Activated T-cell treated with anti-CD3 and anti-CD28 coated beads, Interleukin-2, amount 50 U/mL, for 4 hours (primary cell): ENCODE results near the gene FKBP15. TPM values are rescaled to one million over a fixed set of nuclear protein-coding genes. Genes with fewer than 3 reads are reported as not detected.
"Not testable (repeated sequence)": the region's sequence is repeated elsewhere in the genome, so short reads cannot be mapped to it uniquely, and the experiment has no call there.

Source experiments
- ATAC-seq, 2 donors: fragments of 200-7000 bp; cut with Tn5 transposase; one replicate each; pipeline ENCODE4 v1.10.0; 2021
- DNase-seq: peaks from one replicate; pipeline ENCODE4 v3.0.0-alpha.2; 2020
- H3K27me3 Mint-ChIP-seq: one replicate; pipeline ENCODE4 v1.8.0; 2021; ENCODE audit warnings: low read depth, mixed read lengths
- H3K36me3 Mint-ChIP-seq: one replicate; pipeline ENCODE4 v1.8.0; 2022; ENCODE audit warnings: mixed read lengths; ENCODE audit not compliant: insufficient read depth
- H3K4me1 Mint-ChIP-seq: one replicate; pipeline ENCODE4 v1.8.0; 2021; ENCODE audit warnings: low read depth, mixed read lengths
- H3K4me3 Mint-ChIP-seq: one replicate; pipeline ENCODE4 v1.8.0; 2021; ENCODE audit warnings: mild to moderate bottlenecking, moderate library complexity, mixed read lengths
- H3K9me3 Mint-ChIP-seq: one replicate; pipeline ENCODE4 v1.8.0; 2021; ENCODE audit warnings: mixed read lengths
- total RNA-seq, 3 donors: library from RNA; stranded (reverse); gene quantifications; one replicate each; pipeline ENCODE4 v1.2.1, GENCODE V29; 2021

Gene FKBP15, protein sequence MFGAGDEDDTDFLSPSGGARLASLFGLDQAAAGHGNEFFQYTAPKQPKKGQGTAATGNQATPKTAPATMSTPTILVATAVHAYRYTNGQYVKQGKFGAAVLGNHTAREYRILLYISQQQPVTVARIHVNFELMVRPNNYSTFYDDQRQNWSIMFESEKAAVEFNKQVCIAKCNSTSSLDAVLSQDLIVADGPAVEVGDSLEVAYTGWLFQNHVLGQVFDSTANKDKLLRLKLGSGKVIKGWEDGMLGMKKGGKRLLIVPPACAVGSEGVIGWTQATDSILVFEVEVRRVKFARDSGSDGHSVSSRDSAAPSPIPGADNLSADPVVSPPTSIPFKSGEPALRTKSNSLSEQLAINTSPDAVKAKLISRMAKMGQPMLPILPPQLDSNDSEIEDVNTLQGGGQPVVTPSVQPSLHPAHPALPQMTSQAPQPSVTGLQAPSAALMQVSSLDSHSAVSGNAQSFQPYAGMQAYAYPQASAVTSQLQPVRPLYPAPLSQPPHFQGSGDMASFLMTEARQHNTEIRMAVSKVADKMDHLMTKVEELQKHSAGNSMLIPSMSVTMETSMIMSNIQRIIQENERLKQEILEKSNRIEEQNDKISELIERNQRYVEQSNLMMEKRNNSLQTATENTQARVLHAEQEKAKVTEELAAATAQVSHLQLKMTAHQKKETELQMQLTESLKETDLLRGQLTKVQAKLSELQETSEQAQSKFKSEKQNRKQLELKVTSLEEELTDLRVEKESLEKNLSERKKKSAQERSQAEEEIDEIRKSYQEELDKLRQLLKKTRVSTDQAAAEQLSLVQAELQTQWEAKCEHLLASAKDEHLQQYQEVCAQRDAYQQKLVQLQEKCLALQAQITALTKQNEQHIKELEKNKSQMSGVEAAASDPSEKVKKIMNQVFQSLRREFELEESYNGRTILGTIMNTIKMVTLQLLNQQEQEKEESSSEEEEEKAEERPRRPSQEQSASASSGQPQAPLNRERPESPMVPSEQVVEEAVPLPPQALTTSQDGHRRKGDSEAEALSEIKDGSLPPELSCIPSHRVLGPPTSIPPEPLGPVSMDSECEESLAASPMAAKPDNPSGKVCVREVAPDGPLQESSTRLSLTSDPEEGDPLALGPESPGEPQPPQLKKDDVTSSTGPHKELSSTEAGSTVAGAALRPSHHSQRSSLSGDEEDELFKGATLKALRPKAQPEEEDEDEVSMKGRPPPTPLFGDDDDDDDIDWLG
- 10 to 100 TPM; 23.8 to 25.9 (median 24.2) TPM for total RNA-seq

DNA sequence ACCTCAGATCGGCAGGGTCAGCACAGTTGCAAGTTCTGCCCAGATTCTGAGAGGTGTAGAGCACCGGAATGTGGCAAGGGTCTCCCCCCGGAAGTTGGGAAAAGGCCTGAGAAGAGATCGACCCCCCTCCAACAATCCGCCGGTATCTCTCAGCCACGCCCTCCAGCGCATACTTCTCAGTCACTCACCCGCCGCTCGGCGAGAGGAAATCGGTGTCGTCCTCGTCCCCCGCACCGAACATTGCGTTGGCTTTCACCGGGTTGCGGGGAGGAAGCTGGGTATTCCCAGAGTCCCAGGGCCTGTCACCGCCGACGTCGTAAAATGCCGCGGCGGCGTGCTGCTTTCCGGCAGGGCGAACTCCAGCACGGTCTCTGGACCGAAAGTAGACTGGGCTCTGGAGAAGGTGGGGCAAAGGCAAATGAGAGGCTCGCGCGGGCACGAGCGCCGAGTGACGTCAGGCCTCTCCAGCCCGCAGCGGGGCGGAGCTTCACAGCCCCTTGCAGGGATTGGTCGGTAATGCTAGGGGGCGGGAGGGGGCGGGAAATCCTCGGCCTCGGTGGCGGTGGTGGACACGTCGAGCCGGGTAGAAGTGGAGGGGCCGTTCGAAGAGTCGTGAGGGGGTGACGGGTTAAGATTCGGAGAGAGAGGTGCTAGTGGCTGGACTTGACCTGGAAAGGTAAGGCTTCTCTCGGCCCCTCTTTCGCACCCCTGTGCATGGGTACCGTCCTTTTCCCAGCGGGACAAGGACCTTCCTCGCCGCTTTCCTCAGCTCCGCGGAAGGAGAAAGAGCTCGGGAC, at the start of gene FKBP15, which contains the start of gene SLC31A1:
FKBP15 (minus strand) TSS at position 275 of the 797 bp plus-strand sequence; CDS start at position 241, 34 bp downstream.
SLC31A1 (plus strand) TSS at position 542 of the 797 bp plus-strand sequence. CDS start 34,605 bp downstream, outside the sequence.
- ATAC-seq = peak; percentile 97 to 99
- no peaks in the 10 kb centered on the region for H3K9me3 Mint-ChIP-seq
- peak; percentile 96 for DNase-seq
- H3K36me3 Mint-ChIP-seq = peaks cover 4% of the 10 kb centered on the region
- H3K4me1 Mint-ChIP-seq = peaks cover 37% of the 10 kb centered on the region
- H3K27me3 Mint-ChIP-seq = no peaks in the 10 kb centered on the region
- peak within 1 kb of the TSS; percentile 97 for H3K4me3 Mint-ChIP-seq

DNA sequence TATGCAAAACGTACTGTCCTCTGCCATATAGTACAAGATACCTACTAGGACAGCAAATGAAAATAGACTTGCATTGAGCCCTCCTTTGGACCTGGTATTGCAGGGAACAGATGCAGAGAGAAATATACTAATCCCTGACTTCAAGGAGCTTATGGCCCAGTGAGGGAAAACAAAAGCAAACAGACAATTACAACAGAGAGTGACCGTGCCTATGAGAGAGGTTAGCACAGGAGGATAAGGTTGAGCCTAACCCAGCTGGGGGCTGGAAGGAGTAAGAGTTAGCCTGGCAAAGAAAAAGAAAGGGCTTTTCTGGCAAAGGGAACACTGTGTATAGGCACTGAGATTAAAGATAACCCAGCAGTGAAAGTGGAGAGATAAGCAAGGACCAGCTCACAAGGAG, 48.8 kb upstream of the FKBP15 start:
- Mint-ChIP-seq H3K9me3 (no peaks in the 10 kb centered on the region), H3K36me3 (peaks cover 40% of the 10 kb centered on the region), H3K4me1 (peaks cover 15% of the 10 kb centered on the region), H3K27me3 (no peaks in the 10 kb centered on the region), H3K4me3 (no peak overlapping the region)
- DNase-seq = no peak
- ATAC-seq = no peak

DNA sequence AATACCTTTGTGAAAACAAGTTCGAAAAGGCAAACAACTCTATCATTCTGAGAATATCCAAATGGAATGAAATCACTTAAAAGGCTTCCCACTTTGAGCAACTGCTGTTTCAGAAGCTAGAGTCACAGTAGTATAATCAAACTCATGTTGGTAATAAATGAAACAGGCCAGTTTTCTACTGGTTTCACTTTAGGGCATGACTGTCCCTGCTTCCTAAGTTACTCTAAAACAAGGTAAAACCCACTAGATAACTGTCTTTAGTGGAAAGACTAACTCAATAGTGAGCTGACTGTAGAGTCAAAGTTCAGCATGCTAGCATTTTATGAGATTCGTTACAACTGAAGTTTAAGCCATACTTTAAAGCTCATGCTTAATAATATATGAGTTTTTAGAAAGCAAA, 48.3 kb upstream of the FKBP15 start:
- ATAC-seq (peak; percentile 75 to 77), DNase-seq (no peak)
- H3K27me3 Mint-ChIP-seq = no peaks in the 10 kb centered on the region
- peaks cover 41% of the 10 kb centered on the region for H3K36me3 Mint-ChIP-seq
- no peaks in the 10 kb centered on the region for H3K9me3 Mint-ChIP-seq
- no peak overlapping the region for H3K4me3 Mint-ChIP-seq
- peaks cover 15% of the 10 kb centered on the region for H3K4me1 Mint-ChIP-seq

DNA sequence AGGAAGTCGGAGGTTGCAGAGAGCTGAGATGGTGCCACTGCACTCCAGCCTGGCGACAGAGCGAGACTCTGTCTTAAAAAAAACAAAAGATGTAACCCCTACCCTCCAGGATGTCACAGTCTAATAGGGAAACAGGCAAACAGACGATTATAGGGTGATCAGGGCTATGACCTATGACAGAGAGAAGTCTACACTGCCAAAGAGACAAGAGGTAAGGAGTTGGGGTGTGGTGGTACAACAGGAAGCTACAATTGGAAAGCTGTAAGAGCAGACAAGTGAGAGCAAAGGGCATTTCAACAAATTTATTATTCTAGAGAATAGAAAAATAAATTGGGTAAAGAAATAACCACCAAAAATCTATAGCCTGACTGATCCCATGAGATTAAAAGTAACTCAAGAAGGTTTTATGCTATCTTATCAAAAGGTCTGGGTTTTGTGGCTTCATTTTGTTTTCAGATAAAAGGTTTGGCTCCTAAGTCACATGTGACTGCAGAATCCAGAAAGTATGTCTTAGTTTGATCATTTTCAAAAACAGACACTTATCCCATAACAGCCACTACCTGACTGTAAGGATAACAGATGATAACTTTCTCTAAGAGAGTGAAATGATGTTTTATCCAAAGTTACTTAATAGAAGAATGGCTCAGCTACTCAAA, 47.0 kb upstream of the FKBP15 start:
- Mint-ChIP-seq H3K27me3 (no peaks in the 10 kb centered on the region), H3K9me3 (no peaks in the 10 kb centered on the region), H3K4me1 (peaks cover 8% of the 10 kb centered on the region), H3K36me3 (peaks cover 37% of the 10 kb centered on the region), H3K4me3 (no peak overlapping the region)
- DNase-seq (no peak), ATAC-seq (no peak)

DNA sequence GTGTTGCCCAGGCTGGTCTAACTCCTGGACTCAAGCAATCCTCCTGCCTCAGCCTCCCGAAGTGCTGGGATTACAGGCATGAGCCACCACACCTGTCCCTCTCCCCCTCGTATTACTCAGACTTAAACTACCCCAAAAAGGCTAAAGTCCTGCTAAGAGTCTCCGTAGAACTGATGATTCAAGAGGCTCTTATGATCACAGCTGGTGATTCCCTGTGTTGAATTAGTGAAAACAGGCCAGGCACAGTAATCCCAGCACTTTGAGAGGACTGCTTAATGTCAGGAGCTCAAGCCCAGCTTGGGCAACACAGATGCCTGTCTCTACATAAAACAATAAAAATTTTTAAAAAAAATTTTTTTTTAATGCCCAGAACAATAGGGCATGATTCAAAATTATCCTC, 45.1 kb upstream of the FKBP15 start:
- Mint-ChIP-seq H3K4me1 (peaks cover 8% of the 10 kb centered on the region), H3K36me3 (peaks cover 30% of the 10 kb centered on the region), H3K27me3 (no peaks in the 10 kb centered on the region), H3K4me3 (no peak overlapping the region), H3K9me3 (no peaks in the 10 kb centered on the region)
- ATAC-seq = no peak
- no peak for DNase-seq

DNA sequence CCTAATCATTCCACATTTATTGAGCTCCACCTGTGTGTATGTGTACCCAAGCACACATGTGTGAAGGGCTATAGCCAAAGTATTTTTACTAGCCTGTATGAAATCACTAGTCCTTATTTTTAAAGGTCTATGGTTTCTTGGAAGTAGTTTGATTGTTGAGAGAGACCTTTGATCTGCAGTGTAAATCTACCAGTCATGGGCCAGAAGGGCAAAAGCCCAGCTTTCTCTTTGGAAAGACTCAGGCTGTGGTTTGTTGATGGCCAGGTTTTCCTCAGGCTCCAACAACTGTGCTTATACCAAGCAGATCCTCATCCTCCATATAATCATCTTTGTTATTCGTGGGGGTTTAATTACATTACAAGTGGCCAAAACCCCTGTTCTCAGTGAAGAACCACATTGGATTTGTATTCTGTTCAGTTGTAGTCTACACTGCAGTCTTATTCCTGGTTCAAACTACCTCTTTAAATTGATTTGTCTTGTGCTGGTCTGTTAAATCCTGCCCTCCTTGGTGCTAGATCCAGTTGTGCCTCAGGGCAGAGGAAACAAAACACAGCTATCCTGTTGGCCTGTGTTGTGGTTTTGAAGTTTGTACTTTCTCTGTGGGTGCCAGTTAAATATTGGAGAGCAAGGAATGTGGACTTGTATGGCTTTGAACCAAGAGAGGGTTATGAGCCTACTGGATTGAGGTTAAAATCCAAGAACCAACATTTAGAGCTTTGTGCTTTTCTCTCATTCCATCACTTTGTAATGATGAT, 41.0 kb upstream of the FKBP15 start:
- no peak for DNase-seq
- ATAC-seq = no peak
- H3K9me3 Mint-ChIP-seq = no peaks in the 10 kb centered on the region
- H3K4me3 Mint-ChIP-seq = no peak overlapping the region
- no peaks in the 10 kb centered on the region for H3K4me1 Mint-ChIP-seq
- H3K27me3 Mint-ChIP-seq = no peaks in the 10 kb centered on the region
- H3K36me3 Mint-ChIP-seq = peaks cover 30% of the 10 kb centered on the region

DNA sequence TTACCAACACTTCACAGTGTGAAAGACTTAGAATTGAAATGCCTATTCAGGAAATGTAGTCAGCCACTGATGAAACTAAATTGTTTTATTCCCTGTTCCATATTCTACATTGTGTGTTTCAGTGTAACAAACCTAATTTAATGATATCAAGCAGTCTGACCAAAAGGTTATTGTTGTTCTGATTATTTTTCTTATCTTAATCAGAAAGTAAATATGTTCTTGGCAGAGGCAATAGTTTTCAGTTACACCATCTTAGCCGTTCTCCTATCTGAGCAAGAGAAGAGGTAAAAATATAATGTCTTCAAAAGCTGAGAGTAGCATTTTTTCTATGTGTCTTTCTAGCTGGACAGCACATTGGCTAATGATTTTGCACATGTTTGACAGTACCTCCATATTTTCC, 37.2 kb upstream of the FKBP15 start:
- Mint-ChIP-seq H3K36me3 (peaks cover 25% of the 10 kb centered on the region), H3K4me3 (no peak overlapping the region), H3K9me3 (no peaks in the 10 kb centered on the region), H3K27me3 (no peaks in the 10 kb centered on the region), H3K4me1 (no peaks in the 10 kb centered on the region)
- DNase-seq (no peak), ATAC-seq (no peak)

DNA sequence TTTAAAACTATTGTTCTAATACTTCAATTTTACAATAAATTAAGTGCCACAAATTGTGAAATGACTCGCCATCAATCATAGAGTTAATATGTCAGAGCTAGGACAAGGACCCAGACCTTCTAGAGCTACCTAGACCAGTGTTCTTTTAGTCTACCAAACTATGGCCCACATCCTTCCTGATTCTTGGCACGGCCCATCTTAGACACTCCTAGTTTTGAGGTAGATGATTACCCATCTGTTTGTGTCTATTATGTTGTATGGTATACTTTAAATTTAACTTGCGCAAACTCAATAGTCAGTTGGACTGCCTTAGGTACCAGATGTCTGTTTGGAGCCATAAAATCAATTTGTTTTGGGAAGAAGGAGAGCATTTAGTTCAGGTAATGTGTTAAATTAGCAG, 36.8 kb upstream of the FKBP15 start:
- ATAC-seq (no peak), DNase-seq (no peak)
- H3K4me1 Mint-ChIP-seq = no peaks in the 10 kb centered on the region
- peaks cover 25% of the 10 kb centered on the region for H3K36me3 Mint-ChIP-seq
- H3K9me3 Mint-ChIP-seq = no peaks in the 10 kb centered on the region
- H3K4me3 Mint-ChIP-seq = no peak overlapping the region
- no peaks in the 10 kb centered on the region for H3K27me3 Mint-ChIP-seq

DNA sequence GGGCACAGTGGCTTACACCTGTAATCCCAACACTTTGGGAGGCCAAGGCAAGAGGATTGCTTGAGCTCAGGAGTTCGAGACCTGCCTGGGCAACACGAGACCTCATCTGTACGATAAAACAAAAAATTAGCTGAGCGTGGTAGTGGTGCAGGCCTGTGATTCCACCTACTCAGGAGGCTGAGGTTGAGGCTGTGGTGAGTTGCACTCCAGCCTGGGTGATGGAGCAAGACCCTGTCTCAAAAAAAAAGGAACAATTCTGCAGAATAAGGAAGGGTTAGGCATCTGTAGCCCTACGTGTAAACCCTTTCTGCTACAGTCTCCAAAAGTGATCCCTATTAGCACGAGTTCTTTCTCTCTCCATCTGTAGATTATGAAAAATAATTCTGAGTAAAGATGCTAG, 34.4 kb upstream of the FKBP15 start:
- Mint-ChIP-seq H3K36me3 (peaks cover 21% of the 10 kb centered on the region), H3K4me3 (no peak overlapping the region), H3K9me3 (peaks cover 3% of the 10 kb centered on the region), H3K4me1 (no peaks in the 10 kb centered on the region), H3K27me3 (no peaks in the 10 kb centered on the region)
- DNase-seq (no peak), ATAC-seq (no peak)

DNA sequence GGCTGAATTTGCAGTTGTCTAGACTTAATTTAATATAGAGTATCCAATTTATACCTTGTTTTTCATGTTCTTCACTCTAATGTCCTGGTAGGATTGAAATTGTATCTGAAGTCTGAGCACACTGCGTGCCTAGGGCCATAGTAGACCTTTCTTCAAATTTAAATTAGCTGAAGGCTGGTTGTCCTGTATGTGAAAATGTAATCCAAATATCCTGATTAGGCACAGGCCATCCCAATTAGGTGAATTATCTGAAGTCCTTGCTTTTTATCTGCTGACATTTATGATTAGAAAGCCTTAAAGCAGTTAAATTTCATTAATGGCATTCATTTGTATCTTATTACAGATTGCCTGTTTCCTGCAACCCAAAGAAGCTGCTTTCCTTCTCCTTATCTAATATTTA, 33.9 kb upstream of the FKBP15 start:
- H3K4me3 Mint-ChIP-seq = no peak overlapping the region
- DNase-seq = no peak
- no peak for ATAC-seq
- H3K9me3 Mint-ChIP-seq = peaks cover 3% of the 10 kb centered on the region
- no peaks in the 10 kb centered on the region for H3K4me1 Mint-ChIP-seq
- no peaks in the 10 kb centered on the region for H3K27me3 Mint-ChIP-seq
- H3K36me3 Mint-ChIP-seq = peaks cover 17% of the 10 kb centered on the region

DNA sequence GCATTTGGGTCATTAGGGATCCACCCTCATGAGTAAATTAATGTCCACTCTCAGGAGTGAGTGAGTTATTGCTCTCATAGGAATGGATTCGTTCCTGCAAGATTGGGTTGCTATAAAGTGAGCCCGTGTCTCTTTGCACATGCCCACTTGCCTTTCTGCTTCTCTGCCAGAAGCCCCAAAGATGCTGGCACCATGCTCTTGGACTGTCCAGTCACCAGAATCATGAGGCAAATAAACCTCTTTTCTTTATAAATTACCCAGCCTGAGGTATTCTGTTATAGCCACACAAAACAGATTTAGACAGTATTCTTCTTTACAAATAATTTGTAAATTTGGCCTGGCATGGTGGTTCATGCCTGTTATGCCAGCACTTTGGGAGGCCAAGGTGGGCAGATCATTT, 29.7 kb upstream of the FKBP15 start:
- H3K9me3 Mint-ChIP-seq = peaks cover 3% of the 10 kb centered on the region
- DNase-seq = no peak
- H3K27me3 Mint-ChIP-seq = no peaks in the 10 kb centered on the region
- H3K4me1 Mint-ChIP-seq = no peaks in the 10 kb centered on the region
- ATAC-seq = no peak
- H3K4me3 Mint-ChIP-seq = no peak overlapping the region
- H3K36me3 Mint-ChIP-seq = no peaks in the 10 kb centered on the region

DNA sequence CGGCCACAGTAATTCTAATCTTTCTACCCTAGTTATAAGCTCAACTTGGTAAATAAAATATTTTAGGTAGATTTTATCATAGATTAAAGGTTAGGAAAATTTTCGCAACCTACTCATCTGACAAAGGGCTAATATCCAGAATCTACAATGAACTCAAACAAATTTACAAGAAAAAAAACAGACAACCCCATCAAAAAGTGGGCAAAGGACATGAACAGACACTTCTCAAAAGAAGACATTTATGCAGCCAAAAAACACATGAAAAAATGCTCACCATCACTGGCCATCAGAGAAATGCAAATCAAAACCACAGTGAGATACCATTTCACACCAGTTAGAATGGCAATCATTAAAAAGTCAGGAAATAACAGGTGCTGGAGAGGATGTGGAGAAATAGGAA, 28.6 kb upstream of the FKBP15 start:
- not testable (repeated sequence) for H3K9me3 Mint-ChIP-seq, H3K4me3 Mint-ChIP-seq, DNase-seq, H3K4me1 Mint-ChIP-seq, H3K36me3 Mint-ChIP-seq, ATAC-seq, H3K27me3 Mint-ChIP-seq

DNA sequence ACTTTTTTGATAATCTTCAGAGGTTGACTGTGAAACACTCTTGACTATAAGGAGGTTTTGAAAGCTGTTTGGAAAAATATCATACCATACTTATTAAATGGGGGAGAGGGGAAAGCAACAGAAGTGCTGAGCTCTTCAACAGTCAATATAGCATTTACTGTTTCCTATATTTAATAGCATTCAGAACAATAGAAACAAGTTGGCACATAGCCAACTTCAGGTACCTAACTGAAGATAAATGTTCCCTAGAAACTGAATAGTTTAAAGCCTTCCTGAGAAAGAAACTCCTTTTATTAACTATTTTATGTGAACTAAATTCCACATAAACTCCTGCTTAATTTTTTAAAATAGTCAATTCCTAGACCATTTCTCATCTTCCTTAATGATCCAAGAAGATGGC, 26.6 kb upstream of the FKBP15 start:
- ATAC-seq (no peak), DNase-seq (no peak)
- Mint-ChIP-seq H3K27me3 (no peaks in the 10 kb centered on the region), H3K4me3 (no peak overlapping the region), H3K9me3 (peaks cover 3% of the 10 kb centered on the region), H3K36me3 (no peaks in the 10 kb centered on the region), H3K4me1 (no peaks in the 10 kb centered on the region)
